ENCODE results near the gene AKNAD1.

The AKNAD1 gene

GRCh38 chr1:108831225-108831624, 25.7 kb downstream of the AKNAD1 start:
- no peak for DNase-seq (ENCODE audit: low read depth)

- DNase-seq (ENCODE audit: low read depth): no peak
These were observed 26.5 kb downstream of the AKNAD1 start for GRCh38 chr1:108830119-108831008.

GRCh38 chr1:108829498-108829916, 27.4 kb downstream of the AKNAD1 start:
- DNase-seq (ENCODE audit: low read depth): no peak

GRCh38 chr1:108828074-108828961, 28.6 kb downstream of the AKNAD1 start:
- peak; percentile 54 for DNase-seq (ENCODE audit: low read depth)

- no peak for DNase-seq (ENCODE audit: low read depth)
These were observed 30.7 kb downstream of the AKNAD1 start for GRCh38 chr1:108826081-108826635.

GRCh38 chr1:108824051-108824450, 32.8 kb downstream of the AKNAD1 start:
- no peak for DNase-seq (ENCODE audit: low read depth)

- no peak for DNase-seq (ENCODE audit: low read depth)
These were observed 33.3 kb downstream of the AKNAD1 start for GRCh38 chr1:108823632-108824031.

- no peak for DNase-seq (ENCODE audit: low read depth)
These were observed 37.0 kb downstream of the AKNAD1 start for GRCh38 chr1:108819878-108820277.

GRCh38 chr1:108817811-108818210, 39.1 kb downstream of the AKNAD1 start:
- DNase-seq (ENCODE audit: low read depth): no peak

- DNase-seq (ENCODE audit: low read depth): no peak
These were observed 39.9 kb downstream of the AKNAD1 start for GRCh38 chr1:108817016-108817415.

GRCh38 chr1:108816049-108816893, 40.6 kb downstream of the AKNAD1 start:
- no peak for DNase-seq (ENCODE audit: low read depth)

GRCh38 chr1:108815566-108815965, 41.3 kb downstream of the AKNAD1 start:
- no peak for DNase-seq (ENCODE audit: low read depth)

GRCh38 chr1:108814343-108815125, 42.4 kb downstream of the AKNAD1 start:
- no peak for DNase-seq (ENCODE audit: low read depth)

- no peak for DNase-seq (ENCODE audit: low read depth)
These were observed 43.6 kb downstream of the AKNAD1 start for GRCh38 chr1:108813326-108813725.

GRCh38 chr1:108811611-108812010, 45.3 kb downstream of the AKNAD1 start:
- DNase-seq (ENCODE audit: low read depth): no peak

- DNase-seq (ENCODE audit: low read depth): no peak
These were observed 48.5 kb downstream of the AKNAD1 start for GRCh38 chr1:108808438-108808837.

- DNase-seq (ENCODE audit: low read depth): no peak
These were observed 53.3 kb downstream of the AKNAD1 start for GRCh38 chr1:108803548-108803947.

GRCh38 chr1:108801101-108801500, 55.8 kb downstream of the AKNAD1 start:
- no peak for DNase-seq (ENCODE audit: low read depth)

- DNase-seq (ENCODE audit: low read depth): no peak
These were observed 57.9 kb downstream of the AKNAD1 start for GRCh38 chr1:108799001-108799400.

GRCh38 chr1:108792420-108792819, 64.5 kb downstream of the AKNAD1 start:
- no peak for DNase-seq (ENCODE audit: low read depth)

GRCh38 chr1:108791790-108792189, 65.1 kb downstream of the AKNAD1 start:
- no peak for DNase-seq (ENCODE audit: low read depth)
